Activated T-helper 1 cell treated with Interleukin-2 at 50 U/mL for 16 hours (primary cell): Measurements from ENCODE around the gene AKNA.

ENCODE experiments used
- DNase-seq: peaks from one replicate; pipeline ENCODE4 v3.0.0-alpha.2; 2020; ENCODE audit warnings: low read depth

The AKNA gene

GRCh38 chr9:114304416-114305188 is 83.2 kb downstream of the AKNA start:
- DNase-seq = no peak

GRCh38 chr9:114303977-114304376 is 83.8 kb downstream of the AKNA start:
- DNase-seq = no peak

GRCh38 chr9:114303571-114303970 is 84.2 kb downstream of the AKNA start:
- DNase-seq = no peak

- DNase-seq = no peak
Measured at GRCh38 chr9:114302727-114303126, 85.1 kb downstream of the AKNA start.

- no peak for DNase-seq
Measured at GRCh38 chr9:114301798-114302565, 85.8 kb downstream of the AKNA start.

GRCh38 chr9:114300846-114301797 is 86.7 kb downstream of the AKNA start:
- no peak for DNase-seq

- no peak for DNase-seq
Measured at GRCh38 chr9:114300153-114300845, 87.5 kb downstream of the AKNA start.

- DNase-seq = no peak
Measured at GRCh38 chr9:114299286-114300152, 88.3 kb downstream of the AKNA start.

GRCh38 chr9:114296338-114296737 is 91.4 kb downstream of the AKNA start:
- no peak for DNase-seq

GRCh38 chr9:114294664-114295063 is 93.1 kb downstream of the AKNA start:
- DNase-seq = no peak

- DNase-seq = no peak
Measured at GRCh38 chr9:114291886-114292590, 95.7 kb downstream of the AKNA start.

GRCh38 chr9:114291064-114291474 is 96.7 kb downstream of the AKNA start:
- peak; percentile 52 for DNase-seq

GRCh38 chr9:114290561-114290986 is 97.2 kb downstream of the AKNA start:
- no peak for DNase-seq

- no peak for DNase-seq
Measured at GRCh38 chr9:114289571-114290481, 98.0 kb downstream of the AKNA start.

- DNase-seq = no peak
Measured at GRCh38 chr9:114289106-114289505, 98.7 kb downstream of the AKNA start.

GRCh38 chr9:114288193-114289091 is 99.3 kb downstream of the AKNA start:
- no peak for DNase-seq

- DNase-seq = no peak
Measured at GRCh38 chr9:114287763-114288192, 100.0 kb downstream of the AKNA start.
